Ovary (tissue), 3 donors: ENCODE data around the gene ESRP2.

Experiments
- EP300 ChIP-seq: sonication (generic); formaldehyde crosslinking; IDR thresholded peaks from one replicate; pipeline ENCODE4 v1.6.1; 2017; ENCODE audit warnings: antibody characterized with exemption
- POLR2A ChIP-seq: fragments of 450-650 bp; IDR thresholded peaks from one replicate; pipeline ENCODE4 v1.6.1; 2017; ENCODE audit warnings: antibody characterized with exemption, mild to moderate bottlenecking, moderate library complexity
- TF ChIP-seq, protein P1 (sequence below), 3 donors: fragments of 450-650 bp in 2 of 3; fragments of 200-600 bp in 1 of 3; IDR thresholded peaks; one replicate each; pipeline versions ENCODE4 v1.5.1 to v1.8.0; 2016 to 2022; ENCODE audit warnings: antibody characterized with exemption in 3 of 3, mild to moderate bottlenecking in 1 of 3
- donor health status: DM: no; HTN: no; CAD: no.

DNA sequence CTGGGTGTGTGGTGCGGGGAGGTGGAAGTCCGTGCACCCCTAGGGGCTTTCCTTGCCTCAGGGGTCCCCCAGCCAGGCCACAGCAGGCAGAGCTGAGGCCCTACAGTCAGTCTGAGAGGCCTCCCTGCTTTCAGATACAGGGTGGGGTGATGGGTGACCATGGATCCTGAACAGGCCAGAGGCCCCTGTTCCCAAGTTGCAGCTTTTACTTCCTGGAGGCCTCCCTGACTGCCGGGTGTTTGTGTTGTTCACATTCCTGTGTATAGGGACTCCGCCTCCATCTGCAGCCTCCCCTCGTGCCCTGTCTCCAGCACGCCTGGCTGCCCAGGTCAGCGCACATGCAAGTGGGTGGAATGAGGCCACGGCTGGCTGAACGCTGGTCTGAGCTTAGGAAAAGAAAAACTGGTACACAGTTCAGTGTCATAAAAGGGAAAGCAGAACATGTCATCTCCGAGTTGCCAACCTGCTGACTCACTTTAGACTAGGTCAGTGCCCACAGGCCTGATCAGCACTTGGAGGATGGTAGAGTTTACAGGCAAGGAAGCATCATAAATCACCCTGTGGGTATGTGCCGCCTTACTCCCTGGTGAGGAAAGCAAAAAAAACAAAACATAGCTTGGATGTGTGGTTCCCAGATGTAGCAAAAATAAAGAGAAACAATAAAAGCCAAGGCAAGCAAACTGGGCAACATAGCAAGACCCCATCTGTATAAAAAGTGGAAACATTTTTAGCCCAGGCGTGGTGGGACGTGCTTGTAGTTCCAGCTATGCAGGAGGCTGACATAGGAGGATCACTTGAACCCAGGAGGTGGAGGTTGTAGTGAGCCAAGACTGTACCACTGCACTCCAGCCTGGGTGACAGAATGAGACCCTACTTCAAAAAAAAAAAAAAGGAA lies 22.2 kb upstream of the ESRP2 start:
- TF ChIP-seq, protein P1, sequence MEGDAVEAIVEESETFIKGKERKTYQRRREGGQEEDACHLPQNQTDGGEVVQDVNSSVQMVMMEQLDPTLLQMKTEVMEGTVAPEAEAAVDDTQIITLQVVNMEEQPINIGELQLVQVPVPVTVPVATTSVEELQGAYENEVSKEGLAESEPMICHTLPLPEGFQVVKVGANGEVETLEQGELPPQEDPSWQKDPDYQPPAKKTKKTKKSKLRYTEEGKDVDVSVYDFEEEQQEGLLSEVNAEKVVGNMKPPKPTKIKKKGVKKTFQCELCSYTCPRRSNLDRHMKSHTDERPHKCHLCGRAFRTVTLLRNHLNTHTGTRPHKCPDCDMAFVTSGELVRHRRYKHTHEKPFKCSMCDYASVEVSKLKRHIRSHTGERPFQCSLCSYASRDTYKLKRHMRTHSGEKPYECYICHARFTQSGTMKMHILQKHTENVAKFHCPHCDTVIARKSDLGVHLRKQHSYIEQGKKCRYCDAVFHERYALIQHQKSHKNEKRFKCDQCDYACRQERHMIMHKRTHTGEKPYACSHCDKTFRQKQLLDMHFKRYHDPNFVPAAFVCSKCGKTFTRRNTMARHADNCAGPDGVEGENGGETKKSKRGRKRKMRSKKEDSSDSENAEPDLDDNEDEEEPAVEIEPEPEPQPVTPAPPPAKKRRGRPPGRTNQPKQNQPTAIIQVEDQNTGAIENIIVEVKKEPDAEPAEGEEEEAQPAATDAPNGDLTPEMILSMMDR (IDR thresholded peaks at IDR 0.05) = no peak
- TF ChIP-seq EP300 (no peak), POLR2A (no peak)
